ENCODE measurements around the gene STUM. TPM values are rescaled to one million over a fixed set of nuclear protein-coding genes. Genes with fewer than 3 reads are reported as not detected.

Gene STUM
- total RNA-seq, 4 donors from 2014 or later: 1.4 to 4.1 (median 3.3) TPM

- H3K4me1 ChIP-seq: no peaks in the 10 kb centered on the region
- H3K9me3 ChIP-seq: no peaks in the 10 kb centered on the region
- no peak overlapping the region for H3K27ac ChIP-seq
- H3K36me3 ChIP-seq: no peaks in the 10 kb centered on the region
- TF ChIP-seq CTCF (IDR thresholded peaks at IDR 0.05): no peak
- H3K4me3 ChIP-seq: no peak overlapping the region
- in situ Hi-C loops (cut with MboI; ENCODE audit: low pct_ligation_motif_present in 1 of 4, low pct_unique_long_range_greater_than_20kb in 1 of 4, low sequenced_read_pairs in 3 of 4): no loop called here
- intact Hi-C loops (cut with DNase I; ENCODE audit: low total_unique reads): no loop called here
- no peaks in the 10 kb centered on the region for H3K27me3 ChIP-seq
- WGBS, 2 donors (ENCODE audit: low coverage in 1 of 2): 57 to 79% methylated on average over 9 to 13 of the region's 13 CpGs
- DNase-seq: no peak
Measured at GRCh38 chr1:226519716-226520598, 28.6 kb upstream of the STUM start.

GRCh38 chr1:226520640-226521355 is 27.8 kb upstream of the STUM start:
- intact Hi-C loops (cut with DNase I; ENCODE audit: low total_unique reads) (no loop called here), in situ Hi-C loops (cut with MboI; ENCODE audit: low pct_ligation_motif_present in 1 of 4, low pct_unique_long_range_greater_than_20kb in 1 of 4, low sequenced_read_pairs in 3 of 4) (no loop called here)
- DNase-seq: no peak
- H3K4me3 ChIP-seq: no peak overlapping the region
- 74 to 77% methylated on average over 3 to 9 of the region's 9 CpGs for WGBS, 2 donors (ENCODE audit: low coverage in 1 of 2)
- no peaks in the 10 kb centered on the region for H3K4me1 ChIP-seq
- TF ChIP-seq EP300 (IDR thresholded peaks at IDR 0.05; ENCODE audit: low read depth) (no peak), POLR2AphosphoS5 (IDR thresholded peaks at IDR 0.05) (no peak), CTCF (IDR thresholded peaks at IDR 0.05) (no peak), POLR2A (IDR thresholded peaks at IDR 0.05) (no peak)
- no peak overlapping the region for H3K27ac ChIP-seq
- no peaks in the 10 kb centered on the region for H3K9me3 ChIP-seq
- no peaks in the 10 kb centered on the region for H3K36me3 ChIP-seq
- H3K27me3 ChIP-seq: no peaks in the 10 kb centered on the region

GRCh38 chr1:226523646-226524406 is 24.7 kb upstream of the STUM start:
- 85 to 100% methylated on average over 2 to 8 of the region's 8 CpGs for WGBS, 2 donors (ENCODE audit: low coverage in 1 of 2)
- no peak overlapping the region for H3K27ac ChIP-seq
- no peak for DNase-seq
- H3K4me3 ChIP-seq: no peak overlapping the region
- TF ChIP-seq POLR2A (IDR thresholded peaks at IDR 0.05) (no peak), EP300 (IDR thresholded peaks at IDR 0.05; ENCODE audit: low read depth) (no peak), POLR2AphosphoS5 (IDR thresholded peaks at IDR 0.05) (no peak), CTCF (IDR thresholded peaks at IDR 0.05) (no peak)
- in situ Hi-C loops (cut with MboI; ENCODE audit: low pct_ligation_motif_present in 1 of 4, low pct_unique_long_range_greater_than_20kb in 1 of 4, low sequenced_read_pairs in 3 of 4) (no loop called here), intact Hi-C loops (cut with DNase I; ENCODE audit: low total_unique reads) (no loop called here)
- H3K27me3 ChIP-seq: no peaks in the 10 kb centered on the region
- H3K4me1 ChIP-seq: no peaks in the 10 kb centered on the region
- no peaks in the 10 kb centered on the region for H3K9me3 ChIP-seq
- H3K36me3 ChIP-seq: no peaks in the 10 kb centered on the region

GRCh38 chr1:226524547-226524946 is 24.0 kb upstream of the STUM start:
- Histone ChIP-seq H3K27me3 (no peaks in the 10 kb centered on the region), H3K9me3 (no peaks in the 10 kb centered on the region), H3K27ac (no peak overlapping the region), H3K36me3 (no peaks in the 10 kb centered on the region), H3K4me3 (no peak overlapping the region), H3K4me1 (no peaks in the 10 kb centered on the region)
- in situ Hi-C loops (cut with MboI; ENCODE audit: low pct_ligation_motif_present in 1 of 4, low pct_unique_long_range_greater_than_20kb in 1 of 4, low sequenced_read_pairs in 3 of 4) (no loop called here), intact Hi-C loops (cut with DNase I; ENCODE audit: low total_unique reads) (no loop called here)
- no peak for TF ChIP-seq POLR2AphosphoS5 (IDR thresholded peaks at IDR 0.05)
- TF ChIP-seq CTCF (IDR thresholded peaks at IDR 0.05): no peak
- TF ChIP-seq EP300 (IDR thresholded peaks at IDR 0.05; ENCODE audit: low read depth): no peak
- TF ChIP-seq POLR2A (IDR thresholded peaks at IDR 0.05): no peak
- no peak for DNase-seq

All from transverse colon (tissue), 4 donors.